ENCODE results near the gene FCER1G. TPM values are rescaled to one million over a fixed set of nuclear protein-coding genes. Genes with fewer than 3 reads are reported as not detected.
A peak's percentile ranks its signal among the peaks of the same experiment; 100 is the strongest.

The FCER1G gene
- total and polyA plus RNA-seq, 2 of the 4 experiments (the other 2 are of a cell fraction), result 0.44 TPM; not detected in 1

- no peak for TF ChIP-seq BHLHE40 (IDR thresholded peaks at IDR 0.05; ENCODE audit: low read depth, low read length)
These were observed 10.1 kb downstream of the FCER1G start (continued) for GRCh38 chr1:161225178-161225533.

GRCh38 chr1:161225534-161226319 lies 10.6 kb downstream of the FCER1G start, which contains the start of gene TOMM40L:
TOMM40L (plus strand) TSS chr1:161226060; CDS start chr1:161226490, 430 bp downstream.
- H3K18ac ChIP-seq (ENCODE audit: low read depth, low read length), result peak within 1 kb of the TSS; percentile 16; the same call in 1 of the 2 replicates
- H2AFZ ChIP-seq (replicated peaks; ENCODE audit: low read length, poor library complexity), result peak within 1 kb of the TSS; percentile 98
- peak within 1 kb of the TSS; percentile 89 for H3K56ac ChIP-seq (ENCODE audit: extremely low read depth, insufficient read depth, low read length)
- H3K79me1 ChIP-seq (ENCODE audit: low read depth in 1 of 2, low read length in 2 of 2), result peaks cover 9 to 17% of the 10 kb centered on the region in 2 experiments; a peak in 3 of 4 replicates
- peak within 1 kb of the TSS; percentile 81 for H3K9ac ChIP-seq (ENCODE audit: low read depth, low read length)
- 0% methylated on average over 3 of the region's 16 CpGs; no CpG with 5 or more reads in 1 of the 2 experiments for WGBS, 2 experiments (ENCODE audit: extremely low coverage in 2 of 2, insufficient read length in 1 of 2)
- peak within 1 kb of the TSS; percentile 96 to 97 for H4K8ac ChIP-seq (ENCODE audit: low read depth in 2 of 2, low read length in 2 of 2)
- peak; percentile 95 for ATAC-seq (ENCODE audit: low read depth)
- POLR2A ChIA-PET (ENCODE audit: unreplicated experiment), result interaction anchor here (0.5 to 0.7 kb wide), 6 partner anchors 8 to 133 kb away, joined by 3 to 8 read pairs (median 6); partner anchors contain the start of gene NDUFS2
- in situ Hi-C loops (cut with MboI; ENCODE audit: low sequenced_read_pairs) (loop anchor here (5.0 kb wide), 2 partner anchors 67 to 157 kb away; no protein-coding TSS in a partner anchor), intact Hi-C loops (cut with micrococcal nuclease) (loop anchor here (1.0 kb wide), 1 partner anchor 33 kb away; no protein-coding TSS in a partner anchor), dilution Hi-C loops (cut with HindIII; ENCODE audit: low sequenced_read_pairs, unreplicated experiment) (no loop called here)
- H2BK15ac ChIP-seq (ENCODE audit: low read depth, low read length), result peak within 1 kb of the TSS; percentile 39; the same call in 1 of the 3 replicates
- peak within 1 kb of the TSS; percentile 89 for H3K14ac ChIP-seq (replicated peaks; ENCODE audit: low read depth, low read length)
- peaks cover 9% of the 10 kb centered on the region; the same call in 1 of the 2 replicates for H3K4me1 ChIP-seq (ENCODE audit: control insufficient read depth, insufficient read depth, low read length)
- TF ChIP-seq RAD21 (IDR thresholded peaks at IDR 0.05; ENCODE audit: low read length) (peak; percentile 63), CTCF (conservative IDR thresholded peaks at IDR 0.05; ENCODE audit: low read depth, low read length) (peak; percentile 70), MXI1 (IDR thresholded peaks at IDR 0.05; ENCODE audit: borderline replicate concordance, low read depth, low read length) (peak; percentile 90), MAZ (IDR thresholded peaks at IDR 0.05; ENCODE audit: borderline replicate concordance, low read depth, low read length) (no peak; the same call in 1 of the 2 replicates), MAFK (IDR thresholded peaks at IDR 0.05; ENCODE audit: low read depth, low read length) (no peak), RCOR1 (IDR thresholded peaks at IDR 0.05; ENCODE audit: insufficient replicate concordance, low read length) (no peak), SMC3 (IDR thresholded peaks at IDR 0.05; ENCODE audit: low read depth, low read length) (peak; percentile 72)
- H2AK9ac ChIP-seq (replicated peaks; ENCODE audit: low read depth, low read length, poor library complexity), result peak within 1 kb of the TSS; percentile 97
- peak; percentile 100 for DNase-seq
- peak within 1 kb of the TSS; percentile 66 for H2BK120ac ChIP-seq (ENCODE audit: low read depth, low read length)
- H3K4me2 ChIP-seq (ENCODE audit: low read depth, low read length), result peak within 1 kb of the TSS; percentile 81
- peak within 1 kb of the TSS; percentile 69 for H4K5ac ChIP-seq (ENCODE audit: low read depth, low read length)
- CTCF ChIA-PET, result interaction anchor here (0.5 to 3.2 kb wide), 17 partner anchors 10 to 437 kb away, joined by 3 to 21 read pairs (median 4); partner anchors contain the start of gene NDUFS2
- peak within 1 kb of the TSS; percentile 67; the same call in 1 of the 2 replicates for H2AK5ac ChIP-seq (ENCODE audit: low read depth, low read length)
- no peak within 1 kb of the TSS; the same call in 1 of the 2 replicates for H2BK20ac ChIP-seq (ENCODE audit: low read depth, low read length)
- peak within 1 kb of the TSS; percentile 83 for H3K4ac ChIP-seq (ENCODE audit: low read depth, low read length)
- H3K27me3 ChIP-seq (ENCODE audit: control insufficient read depth, insufficient read depth, low read length), result no peaks in the 10 kb centered on the region; the same call in 1 of the 2 replicates
- peak within 1 kb of the TSS; percentile 92 for H4K91ac ChIP-seq (ENCODE audit: insufficient read depth, low read depth, low read length)
- H3K9me1 ChIP-seq (ENCODE audit: insufficient read depth, low read length), result peaks cover 3% of the 10 kb centered on the region; the same call in 1 of the 2 replicates
- H2BK5ac ChIP-seq (ENCODE audit: low read depth, low read length, poor library complexity, severe bottlenecking), result peak within 1 kb of the TSS; percentile 29
- H3K27ac ChIP-seq (ENCODE audit: insufficient read depth, low read length), result peak within 1 kb of the TSS; percentile 68
- peak within 1 kb of the TSS; percentile 62 for H3K23ac ChIP-seq (ENCODE audit: low read depth, low read length)
- H3K4me3 ChIP-seq (ENCODE audit: insufficient read depth, low read depth, low read length), result peak within 1 kb of the TSS; percentile 74
- H3K9me3 ChIP-seq (ENCODE audit: control insufficient read depth, insufficient read depth, low read length), result no peaks in the 10 kb centered on the region
- H3K36me3 ChIP-seq (ENCODE audit: control insufficient read depth, insufficient read depth, low read length), result peaks cover 19% of the 10 kb centered on the region
- H4K20me1 ChIP-seq (ENCODE audit: insufficient read depth, low read length), result no peaks in the 10 kb centered on the region
- no TSS peak for BruUV-seq (replicated peaks)

Data from IMR-90 (cell line).